GM12878 (cell line): Measurements from ENCODE around the gene YPEL2. TPM values are rescaled to one million over a fixed set of nuclear protein-coding genes. Genes with fewer than 3 reads are reported as not detected.

Experiments
- ATAC-seq: fragments of 200-7000 bp; cut with Tn5 transposase; 3 replicates; pipeline ENCODE4 v1.9.1; 2020; ENCODE audit warnings: mild to moderate bottlenecking, moderate library complexity
- BruUV-seq: library from RNA; stranded (reverse); fragments of 400-500 nt; replicated peaks from 2 replicates; lab custom pipeline; 2021; lab: Mats Ljungman, UMichigan
- CTCF ChIA-PET: fragments of 300-600 bp; sonication (Branson Sonifier 250); formaldehyde crosslinking; extraction: SDS; loops from one replicate; lab custom pipeline; 2021; ENCODE audit warnings: inconsistent platforms; lab: Yijun Ruan, JAX
- POLR2A ChIA-PET: fragments of 350-600 bp; formaldehyde crosslinking; extraction: SDS; loops from one replicate; lab custom pipeline; 2021; ENCODE audit warnings: inconsistent platforms; lab: Charles Lee
- RAD21 ChIA-PET: fragments of 300-600 bp; sonication (Branson Sonifier 250); formaldehyde crosslinking; loops from one replicate; lab custom pipeline; 2023; ENCODE audit warnings: antibody characterized with exemption; ENCODE audit not compliant: unreplicated experiment; lab: Charles Lee
- SMC1A ChIA-PET: fragments of 300-600 bp; sonication (Branson Sonifier 250); formaldehyde crosslinking; loops from one replicate; lab custom pipeline; 2023; ENCODE audit not compliant: unreplicated experiment, uncharacterized antibody; lab: Charles Lee
- DNase-seq: peaks from one replicate; pipeline ENCODE4 v3.0.0-alpha.2; 2011; ENCODE audit warnings: low read depth, low spot score
- FAIRE-seq: peaks from 3 replicates; lab custom pipeline; 2011; peaks lifted over from hg19 to GRCh38; lab: Jason Lieb, UNC
- H2AFZ ChIP-seq: 2 replicates; pipeline ENCODE4 v1.6.0; 2011; ENCODE audit warnings: low read depth, low read length, control low read depth; ENCODE audit not compliant: control insufficient read depth
- H3K27ac ChIP-seq: 2 replicates; pipeline ENCODE4 v1.5.1; 2011; ENCODE audit warnings: control low read depth; ENCODE audit not compliant: control insufficient read depth, insufficient read depth
- H3K27me3 ChIP-seq, 2 experiments: replicated peaks in 1 of 2; 2 replicates each; pipeline versions ENCODE4 v1.6.0 to v1.6.1; 2011; ENCODE audit warnings: low read length in 1 of 2; ENCODE audit not compliant: control insufficient read depth in 2 of 2, insufficient read depth in 2 of 2
- H3K36me3 ChIP-seq, 2 experiments: 2 replicates each; pipeline ENCODE4 v1.5.1; 2011; ENCODE audit warnings: low read length in 1 of 2; ENCODE audit not compliant: control insufficient read depth in 2 of 2, insufficient read depth in 2 of 2
- H3K4me1 ChIP-seq: 2 replicates; pipeline ENCODE4 v1.6.1; 2011; ENCODE audit warnings: mild to moderate bottlenecking, low read length, moderate library complexity, mixed read lengths; ENCODE audit not compliant: control insufficient read depth, insufficient read depth
- H3K4me2 ChIP-seq: 2 replicates; pipeline ENCODE4 v1.6.0; 2011; ENCODE audit warnings: control low read depth; ENCODE audit not compliant: control insufficient read depth, insufficient read depth
- H3K4me3 ChIP-seq: fragments of 200-600 bp; sonication (generic); 2 replicates; pipeline ENCODE4 v1.5.1; 2016
- H3K79me2 ChIP-seq: 2 replicates; pipeline ENCODE4 v1.6.0; 2011; ENCODE audit warnings: low read length; ENCODE audit not compliant: control insufficient read depth, insufficient read depth
- H3K9ac ChIP-seq: 2 replicates; pipeline ENCODE4 v1.8.0; 2011; ENCODE audit warnings: low read length, control low read depth, mixed read lengths; ENCODE audit not compliant: control insufficient read depth, insufficient read depth
- H3K9me3 ChIP-seq: replicated peaks from 3 replicates; pipeline ENCODE4 v1.5.1; 2011; ENCODE audit warnings: mild to moderate bottlenecking, low read length; ENCODE audit not compliant: control insufficient read depth, insufficient read depth
- H4K20me1 ChIP-seq: 2 replicates; pipeline ENCODE4 v1.6.0; 2011; ENCODE audit not compliant: control insufficient read depth, insufficient read depth
- BRCA1 ChIP-seq: IDR thresholded peaks from 2 replicates; pipeline ENCODE4 v1.6.1; 2011; ENCODE audit warnings: low read depth, low read length, improper control_type of control experiment
- CHD2 ChIP-seq: IDR thresholded peaks from 2 replicates; pipeline ENCODE4 v1.6.1; 2011; ENCODE audit warnings: low read depth, low read length, improper control_type of control experiment, borderline replicate concordance
- EED ChIP-seq: sonication (generic); IDR thresholded peaks from 2 replicates; pipeline ENCODE4 v1.6.1; 2016; ENCODE audit warnings: antibody characterized with exemption, low read depth
- KAT2A ChIP-seq: conservative IDR thresholded peaks from 2 replicates; pipeline ENCODE4 v1.6.1; 2011; ENCODE audit warnings: low read depth, low read length; ENCODE audit not compliant: control insufficient read depth
- RAD51 ChIP-seq: fragments of 450-650 bp; IDR thresholded peaks from 2 replicates; pipeline ENCODE4 v1.6.1; 2016; ENCODE audit warnings: moderate library complexity, mild to moderate bottlenecking, inconsistent platforms
- RELA ChIP-seq: fragments of 450-650 bp; IDR thresholded peaks from 2 replicates; pipeline ENCODE4 v1.8.0; 2014; ENCODE audit warnings: borderline replicate concordance; ENCODE audit not compliant: partially characterized antibody
- RFX5 ChIP-seq: IDR thresholded peaks from 2 replicates; pipeline ENCODE4 v1.6.1; 2011; ENCODE audit warnings: low read depth, low read length, improper control_type of control experiment
- SREBF1 ChIP-seq: IDR thresholded peaks from 2 replicates; pipeline ENCODE4 v1.6.1; 2012; ENCODE audit warnings: mild to moderate bottlenecking, low read length
- TAF1 ChIP-seq: IDR thresholded peaks from 2 replicates; pipeline ENCODE4 v1.6.1; 2011; ENCODE audit warnings: mild to moderate bottlenecking, low read depth, low read length, borderline replicate concordance
- WGBS: methylation state at CpG from one replicate; pipeline ENCODE4 v1.1.6; 2016; ENCODE audit warnings: low lambda C conversion rate; ENCODE audit not compliant: insufficient replicate concordance, insufficient coverage; ENCODE audit errors: missing lambda C conversion rate; 5-methylcytosine and 5-hydroxymethylcytosine counted together
- in situ Hi-C: fragments of 300-500 bp; cut with MboI; formaldehyde crosslinking; loops from 9 replicates; pipeline ENCODE4 v1.14.3; 2018; ENCODE audit warnings: mixed read lengths
- intact Hi-C: fragments of 100-400 bp; cut with micrococcal nuclease; formaldehyde crosslinking; loops from one replicate; pipeline ENCODE4 v1.14.2; 2022; ENCODE audit not compliant: unreplicated experiment
- polyA plus RNA-seq, 11 experiments: library from polyadenylated mRNA; depleted of rRNA in 4 of 11; unstranded in 6 of 11; stranded (reverse) in 5 of 11; fragments of >200 nt; fragmentation: Nextera tagmentation in 4 of 11; fragmentation: Illumina TruSeq in 1 of 11; extraction: Ambion mirVana in 4 of 11; extraction: Trizol in 1 of 11; gene quantifications; 1 replicate in 1 of 11; 2 replicates in 10 of 11; pipeline versions ENCODE4 v1.2.1 to v1.2.3, GENCODE V29; 2011 to 2016; ENCODE audit warnings: inconsistent platforms in 2 of 11, missing spikeins in 2 of 11, low read depth in 1 of 11
- total RNA-seq, 4 experiments: library from RNA; depleted of rRNA in 3 of 4; stranded (reverse); fragments of >200 nt in 3 of 4; fragmentation: Illumina TruSeq in 1 of 4; extraction: Trizol in 1 of 4; gene quantifications; 2 replicates each; pipeline versions ENCODE4 v1.2.1 to v1.2.3, GENCODE V29; 2013 to 2021
- TF ChIP-seq, protein P1 (sequence below): IDR thresholded peaks from 2 replicates; pipeline ENCODE4 v1.6.1; 2012; ENCODE audit warnings: low read depth, low read length, improper control_type of control experiment
- TF ChIP-seq, protein P2 (sequence below): fragments of 450-650 bp; formaldehyde crosslinking; IDR thresholded peaks from 2 replicates; pipeline ENCODE4 v1.4.0; 2020; ENCODE audit warnings: mild to moderate bottlenecking, moderate library complexity
- TF ChIP-seq, protein P3 (sequence below): fragments of 450-650 bp; IDR thresholded peaks from 2 replicates; pipeline ENCODE4 v1.6.1; 2018; ENCODE audit warnings: borderline replicate concordance, mild to moderate bottlenecking; ENCODE audit not compliant: partially characterized antibody
- TF ChIP-seq, protein P4 (sequence below): IDR thresholded peaks from 2 replicates; pipeline ENCODE4 v1.6.1; 2011; ENCODE audit warnings: borderline replicate concordance, low read depth, mild to moderate bottlenecking, moderate library complexity, mixed read lengths, low read length; ENCODE audit not compliant: insufficient read depth; ENCODE audit errors: extremely low read length

Gene YPEL2
- total and polyA plus RNA-seq, 10 of the 15 experiments (the other 5 are each of a cell fraction or from before 2014, with no cell fraction given) = 0.11 to 8.1 (median 0.48) TPM

DNA sequence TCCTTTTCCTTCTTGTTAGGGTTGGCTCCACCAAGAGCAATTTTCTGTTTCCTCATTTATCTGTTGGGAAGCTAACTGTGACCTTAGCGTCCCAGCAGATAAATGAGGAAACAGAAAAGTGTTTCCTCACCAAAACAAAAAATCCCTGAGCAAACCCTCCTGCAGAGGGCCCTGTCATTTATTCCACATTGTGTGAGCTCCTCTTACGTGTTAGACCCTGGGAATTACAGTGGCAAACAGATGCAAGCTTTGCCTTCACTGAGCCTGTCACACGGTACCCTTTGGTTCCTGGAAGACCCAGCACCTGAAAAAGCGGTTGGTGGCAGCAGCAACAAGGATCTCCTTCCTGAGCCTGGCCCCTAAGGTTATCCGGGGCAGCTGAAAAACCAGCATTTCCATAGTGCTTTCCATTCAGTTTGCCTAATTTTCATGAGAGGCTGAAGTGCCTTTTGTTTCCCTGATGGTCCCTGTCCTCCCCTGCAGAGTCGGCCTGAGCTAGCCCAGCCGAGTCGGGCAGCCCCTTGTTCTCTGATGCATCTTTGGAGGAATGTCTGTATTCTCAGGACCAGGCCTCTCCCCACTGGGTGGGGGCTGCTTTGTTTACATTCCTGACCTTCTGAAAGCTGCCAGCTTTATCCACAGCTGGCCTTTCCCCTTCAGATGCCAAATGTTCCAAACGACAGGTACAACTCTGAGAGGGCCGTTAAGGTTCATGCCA is 34.7 kb downstream of the YPEL2 start:
- Histone ChIP-seq H3K27me3 (no peaks in the 10 kb centered on the region), H3K4me2 (no peak overlapping the region), H4K20me1 (no peaks in the 10 kb centered on the region), H3K9ac (no peak overlapping the region), H3K9me3 (no peaks in the 10 kb centered on the region; the same call in 2 of the 3 replicates), H3K4me1 (peaks cover 47% of the 10 kb centered on the region), H3K36me3 (no peaks in the 10 kb centered on the region), H2AFZ (no peak overlapping the region; the same call in 1 of the 2 replicates), H3K4me3 (no peak overlapping the region), H3K79me2 (no peaks in the 10 kb centered on the region), H3K27ac (no peak overlapping the region)
- in situ Hi-C loops = no loop called here
- ChIA-PET CTCF (interaction anchor here (1.3 to 1.4 kb wide), 3 partner anchors 10 to 37 kb away, joined by 4 read pairs; no protein-coding TSS in a partner anchor), RAD21 (interaction anchor here (0.5 to 1.6 kb wide), 5 partner anchors 30 to 60 kb away, joined by 3 to 5 read pairs (median 4); no protein-coding TSS in a partner anchor), POLR2A (interaction anchor here (0.6 kb wide), 1 partner anchor 212 kb away, joined by 3 read pairs; no protein-coding TSS in a partner anchor), SMC1A (interaction anchor here (0.8 to 1.5 kb wide), 4 partner anchors 10 to 59 kb away, joined by 3 to 4 read pairs (median 3); no protein-coding TSS in a partner anchor)
- FAIRE-seq = no peak
- intact Hi-C loops = no loop called here
- DNase-seq = no peak
- no peak for ATAC-seq
- WGBS = 96% methylated on average over 10 of the region's 10 CpGs
- BruUV-seq = no TSS peak
- TF ChIP-seq BRCA1 (no peak), SREBF1 (no peak), KAT2A (no peak), RAD51 (no peak), RFX5 (no peak), EED (no peak), RELA (no peak), TAF1 (no peak), CHD2 (no peak)
- TF ChIP-seq, protein P1, sequence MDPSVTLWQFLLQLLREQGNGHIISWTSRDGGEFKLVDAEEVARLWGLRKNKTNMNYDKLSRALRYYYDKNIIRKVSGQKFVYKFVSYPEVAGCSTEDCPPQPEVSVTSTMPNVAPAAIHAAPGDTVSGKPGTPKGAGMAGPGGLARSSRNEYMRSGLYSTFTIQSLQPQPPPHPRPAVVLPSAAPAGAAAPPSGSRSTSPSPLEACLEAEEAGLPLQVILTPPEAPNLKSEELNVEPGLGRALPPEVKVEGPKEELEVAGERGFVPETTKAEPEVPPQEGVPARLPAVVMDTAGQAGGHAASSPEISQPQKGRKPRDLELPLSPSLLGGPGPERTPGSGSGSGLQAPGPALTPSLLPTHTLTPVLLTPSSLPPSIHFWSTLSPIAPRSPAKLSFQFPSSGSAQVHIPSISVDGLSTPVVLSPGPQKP = no peak
- TF ChIP-seq, protein P2, sequence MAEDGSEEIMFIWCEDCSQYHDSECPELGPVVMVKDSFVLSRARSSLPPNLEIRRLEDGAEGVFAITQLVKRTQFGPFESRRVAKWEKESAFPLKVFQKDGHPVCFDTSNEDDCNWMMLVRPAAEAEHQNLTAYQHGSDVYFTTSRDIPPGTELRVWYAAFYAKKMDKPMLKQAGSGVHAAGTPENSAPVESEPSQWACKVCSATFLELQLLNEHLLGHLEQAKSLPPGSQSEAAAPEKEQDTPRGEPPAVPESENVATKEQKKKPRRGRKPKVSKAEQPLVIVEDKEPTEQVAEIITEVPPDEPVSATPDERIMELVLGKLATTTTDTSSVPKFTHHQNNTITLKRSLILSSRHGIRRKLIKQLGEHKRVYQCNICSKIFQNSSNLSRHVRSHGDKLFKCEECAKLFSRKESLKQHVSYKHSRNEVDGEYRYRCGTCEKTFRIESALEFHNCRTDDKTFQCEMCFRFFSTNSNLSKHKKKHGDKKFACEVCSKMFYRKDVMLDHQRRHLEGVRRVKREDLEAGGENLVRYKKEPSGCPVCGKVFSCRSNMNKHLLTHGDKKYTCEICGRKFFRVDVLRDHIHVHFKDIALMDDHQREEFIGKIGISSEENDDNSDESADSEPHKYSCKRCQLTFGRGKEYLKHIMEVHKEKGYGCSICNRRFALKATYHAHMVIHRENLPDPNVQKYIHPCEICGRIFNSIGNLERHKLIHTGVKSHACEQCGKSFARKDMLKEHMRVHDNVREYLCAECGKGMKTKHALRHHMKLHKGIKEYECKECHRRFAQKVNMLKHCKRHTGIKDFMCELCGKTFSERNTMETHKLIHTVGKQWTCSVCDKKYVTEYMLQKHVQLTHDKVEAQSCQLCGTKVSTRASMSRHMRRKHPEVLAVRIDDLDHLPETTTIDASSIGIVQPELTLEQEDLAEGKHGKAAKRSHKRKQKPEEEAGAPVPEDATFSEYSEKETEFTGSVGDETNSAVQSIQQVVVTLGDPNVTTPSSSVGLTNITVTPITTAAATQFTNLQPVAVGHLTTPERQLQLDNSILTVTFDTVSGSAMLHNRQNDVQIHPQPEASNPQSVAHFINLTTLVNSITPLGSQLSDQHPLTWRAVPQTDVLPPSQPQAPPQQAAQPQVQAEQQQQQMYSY = no peak
- TF ChIP-seq, protein P3, sequence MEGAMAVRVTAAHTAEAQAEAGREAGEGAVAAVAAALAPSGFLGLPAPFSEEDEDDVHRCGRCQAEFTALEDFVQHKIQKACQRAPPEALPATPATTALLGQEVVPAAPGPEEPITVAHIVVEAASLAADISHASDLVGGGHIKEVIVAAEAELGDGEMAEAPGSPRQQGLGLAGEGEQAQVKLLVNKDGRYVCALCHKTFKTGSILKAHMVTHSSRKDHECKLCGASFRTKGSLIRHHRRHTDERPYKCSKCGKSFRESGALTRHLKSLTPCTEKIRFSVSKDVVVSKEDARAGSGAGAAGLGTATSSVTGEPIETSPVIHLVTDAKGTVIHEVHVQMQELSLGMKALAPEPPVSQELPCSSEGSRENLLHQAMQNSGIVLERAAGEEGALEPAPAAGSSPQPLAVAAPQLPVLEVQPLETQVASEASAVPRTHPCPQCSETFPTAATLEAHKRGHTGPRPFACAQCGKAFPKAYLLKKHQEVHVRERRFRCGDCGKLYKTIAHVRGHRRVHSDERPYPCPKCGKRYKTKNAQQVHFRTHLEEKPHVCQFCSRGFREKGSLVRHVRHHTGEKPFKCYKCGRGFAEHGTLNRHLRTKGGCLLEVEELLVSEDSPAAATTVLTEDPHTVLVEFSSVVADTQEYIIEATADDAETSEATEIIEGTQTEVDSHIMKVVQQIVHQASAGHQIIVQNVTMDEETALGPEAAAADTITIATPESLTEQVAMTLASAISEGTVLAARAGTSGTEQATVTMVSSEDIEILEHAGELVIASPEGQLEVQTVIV = no peak
- TF ChIP-seq, protein P4, sequence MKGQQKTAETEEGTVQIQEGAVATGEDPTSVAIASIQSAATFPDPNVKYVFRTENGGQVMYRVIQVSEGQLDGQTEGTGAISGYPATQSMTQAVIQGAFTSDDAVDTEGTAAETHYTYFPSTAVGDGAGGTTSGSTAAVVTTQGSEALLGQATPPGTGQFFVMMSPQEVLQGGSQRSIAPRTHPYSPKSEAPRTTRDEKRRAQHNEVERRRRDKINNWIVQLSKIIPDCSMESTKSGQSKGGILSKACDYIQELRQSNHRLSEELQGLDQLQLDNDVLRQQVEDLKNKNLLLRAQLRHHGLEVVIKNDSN = no peak
